ENCODE measurements around the gene CRYBG1. TPM values are rescaled to one million over a fixed set of nuclear protein-coding genes. Genes with fewer than 3 reads are reported as not detected.

Gene CRYBG1
- total RNA-seq, 1 donor from 2014 or later: 24.9 TPM

GRCh38 chr6:106518748-106519147 is 158.2 kb downstream of the CRYBG1 start:
- TF ChIP-seq CTCF (IDR thresholded peaks at IDR 0.05): no peak
- peak overlapping the region; percentile 37 for H3K27ac ChIP-seq
- ATAC-seq: no peak
- H3K4me1 ChIP-seq: peaks cover 16% of the 10 kb centered on the region
- no peaks in the 10 kb centered on the region for H3K9me3 ChIP-seq
- intact Hi-C loops (cut with DNase I): loop anchor here (10.0 kb wide), 1 partner anchor 1044 kb away; no protein-coding TSS in a partner anchor
- no peak overlapping the region for H3K4me3 ChIP-seq
- DNase-seq: no peak
- H3K36me3 ChIP-seq: no peaks in the 10 kb centered on the region
- no peaks in the 10 kb centered on the region for H3K27me3 ChIP-seq

- H3K9me3 ChIP-seq: no peaks in the 10 kb centered on the region
- no peaks in the 10 kb centered on the region for H3K27me3 ChIP-seq
- H3K36me3 ChIP-seq: no peaks in the 10 kb centered on the region
- TF ChIP-seq CTCF (IDR thresholded peaks at IDR 0.05): no peak
- no peak overlapping the region for H3K4me3 ChIP-seq
- H3K27ac ChIP-seq: peak overlapping the region; percentile 77
- H3K4me1 ChIP-seq: peaks cover 15% of the 10 kb centered on the region
- ATAC-seq (peak; percentile 86), DNase-seq (peak; percentile 64)
- intact Hi-C loops (cut with DNase I): loop anchor here (10.0 kb wide), 1 partner anchor 1045 kb away; no protein-coding TSS in a partner anchor
Measured at GRCh38 chr6:106519460-106520394, 159.2 kb downstream of the CRYBG1 start.

GRCh38 chr6:106520711-106521401 is 160.3 kb downstream of the CRYBG1 start:
- peaks cover 16% of the 10 kb centered on the region for H3K4me1 ChIP-seq
- intact Hi-C loops (cut with DNase I): no loop called here
- no peaks in the 10 kb centered on the region for H3K9me3 ChIP-seq
- peak; percentile 69 for DNase-seq
- peak overlapping the region; percentile 77 for H3K27ac ChIP-seq
- no peak for TF ChIP-seq CTCF (IDR thresholded peaks at IDR 0.05)
- H3K36me3 ChIP-seq: no peaks in the 10 kb centered on the region
- no peaks in the 10 kb centered on the region for H3K27me3 ChIP-seq
- H3K4me3 ChIP-seq: peak overlapping the region; percentile 24
- peak; percentile 89 for ATAC-seq

- H3K4me3 ChIP-seq: peak overlapping the region; percentile 24
- peaks cover 19% of the 10 kb centered on the region for H3K4me1 ChIP-seq
- peaks cover 9% of the 10 kb centered on the region for H3K36me3 ChIP-seq
- no peak for TF ChIP-seq CTCF (IDR thresholded peaks at IDR 0.05)
- no peaks in the 10 kb centered on the region for H3K9me3 ChIP-seq
- peak overlapping the region; percentile 48 for H3K27ac ChIP-seq
- DNase-seq (no peak), ATAC-seq (no peak)
- H3K27me3 ChIP-seq: no peaks in the 10 kb centered on the region
- intact Hi-C loops (cut with DNase I): no loop called here
Measured at GRCh38 chr6:106522562-106523250, 162.2 kb downstream of the CRYBG1 start.

GRCh38 chr6:106525107-106525881 is 164.8 kb downstream of the CRYBG1 start:
- Histone ChIP-seq H3K9me3 (no peaks in the 10 kb centered on the region), H3K4me3 (peak overlapping the region; percentile 17), H3K36me3 (peaks cover 24% of the 10 kb centered on the region), H3K4me1 (peaks cover 19% of the 10 kb centered on the region), H3K27ac (peak overlapping the region; percentile 33), H3K27me3 (no peaks in the 10 kb centered on the region)
- DNase-seq: no peak
- intact Hi-C loops (cut with DNase I): no loop called here
- peak; percentile 23 for ATAC-seq
- TF ChIP-seq CTCF (IDR thresholded peaks at IDR 0.05): no peak

Measured in upper lobe of right lung (tissue), 1 donor.